Caco-2 (cell line): ENCODE data around the gene PPP6R2. TPM values are rescaled to one million over a fixed set of nuclear protein-coding genes. Genes with fewer than 3 reads are reported as not detected.

Experiments used
- BruUV-seq: library from RNA; stranded (reverse); fragments of 400-500 nt; replicated peaks from 2 replicates; lab custom pipeline; 2021; lab: Mats Ljungman, UMichigan
- CTCF ChIA-PET: fragments of 300-600 bp; sonication (Branson Sonifier 250); formaldehyde crosslinking; loops from one replicate; lab custom pipeline; 2022; ENCODE audit warnings: antibody characterized with exemption; lab: Charles Lee
- POLR2A ChIA-PET: fragments of 300-600 bp; sonication (Branson Sonifier 250); formaldehyde crosslinking; loops from one replicate; lab custom pipeline; 2022; ENCODE audit warnings: antibody characterized with exemption; lab: Charles Lee
- DNase-seq, 2 experiments: peaks; one replicate each; pipeline versions ENCODE4 v3.0.0 to v3.0.0-alpha.2; 2020 to 2022
- H3K27me3 ChIP-seq: replicated peaks from 2 replicates; pipeline ENCODE4 v1.6.0; 2011; ENCODE audit warnings: low read length; ENCODE audit not compliant: control insufficient read depth, insufficient read depth
- H3K36me3 ChIP-seq: 2 replicates; pipeline ENCODE4 v1.5.1; 2011; ENCODE audit warnings: low read length; ENCODE audit not compliant: control insufficient read depth, insufficient read depth
- H3K4me1 ChIP-seq: fragments of 250-450 bp; sonication (Bioruptor Pico); 2 replicates; pipeline ENCODE4 v1.5.1; 2020; ENCODE audit warnings: mild to moderate bottlenecking
- H3K4me3 ChIP-seq: 2 replicates; pipeline ENCODE4 v1.5.1; 2011; ENCODE audit warnings: low read depth, mild to moderate bottlenecking, control low read depth, low read length
- H3K9me3 ChIP-seq: fragments of 250-450 bp; sonication (Bioruptor Pico); 2 replicates; pipeline ENCODE4 v1.5.1; 2020; ENCODE audit warnings: mild to moderate bottlenecking, moderate library complexity
- H3K27ac Mint-ChIP-seq: one replicate; pipeline ENCODE4 v1.8.0; 2022; ENCODE audit warnings: mixed read lengths; ENCODE audit not compliant: unreplicated experiment
- H3K27me3 Mint-ChIP-seq: one replicate; pipeline ENCODE4 v1.8.0; 2022; ENCODE audit warnings: mixed read lengths; ENCODE audit not compliant: insufficient read depth, unreplicated experiment
- H3K36me3 Mint-ChIP-seq: one replicate; pipeline ENCODE4 v1.8.0; 2022; ENCODE audit warnings: mild to moderate bottlenecking, mixed read lengths; ENCODE audit not compliant: insufficient read depth, unreplicated experiment
- H3K4me1 Mint-ChIP-seq: one replicate; pipeline ENCODE4 v1.8.0; 2022; ENCODE audit warnings: low read depth, mixed read lengths; ENCODE audit not compliant: unreplicated experiment
- H3K4me3 Mint-ChIP-seq: one replicate; pipeline ENCODE4 v1.8.0; 2022; ENCODE audit warnings: mild to moderate bottlenecking, moderate library complexity, mixed read lengths; ENCODE audit not compliant: unreplicated experiment
- H3K9me3 Mint-ChIP-seq: one replicate; pipeline ENCODE4 v1.8.0; 2022; ENCODE audit warnings: mixed read lengths; ENCODE audit not compliant: unreplicated experiment
- CTCF ChIP-seq, 2 experiments: fragments of 200-600 bp in 1 of 2; IDR thresholded peaks; 1 replicate in 1 of 2; 2 replicates in 1 of 2; pipeline versions ENCODE4 v1.5.1 to v1.8.0; 2011 to 2022; ENCODE audit warnings: antibody characterized with exemption in 1 of 2, control low read depth in 1 of 2, inconsistent platforms in 1 of 2, low read depth in 1 of 2, low read length in 1 of 2, mild to moderate bottlenecking in 1 of 2, moderate library complexity in 1 of 2; ENCODE audit not compliant: insufficient read depth in 1 of 2, severe bottlenecking in 1 of 2, unreplicated experiment in 1 of 2
- intact Hi-C: fragments of 100-400 bp; cut with micrococcal nuclease; formaldehyde crosslinking; loops from one replicate; pipeline ENCODE4 v1.10.0; 2022; ENCODE audit not compliant: unreplicated experiment
- total RNA-seq: library from RNA; stranded (reverse); gene quantifications from 2 replicates; pipeline ENCODE4 v1.2.3, GENCODE V29; 2022

PPP6R2 gene
- total RNA-seq, 1 experiment from 2014 or later, result 60.7 TPM

GRCh38 chr22:50474710-50475651 is 131.9 kb downstream of the PPP6R2 start, which contains the start of gene SBF1:
SBF1 (minus strand) TSS chr22:50475035; CDS start chr22:50474840, 195 bp downstream.
- ChIA-PET POLR2A (interaction anchor here (0.5 kb wide), 1 partner anchor 46 kb away, joined by 6 read pairs; no protein-coding TSS in a partner anchor), CTCF (no interaction called here)
- Histone ChIP-seq H3K27me3 (no peaks in the 10 kb centered on the region), H3K4me1 (peaks cover 41% of the 10 kb centered on the region), H3K4me3 (peak within 1 kb of the TSS; percentile 71), H3K36me3 (peaks cover 6% of the 10 kb centered on the region; the same call in 1 of the 2 replicates), H3K9me3 (no peaks in the 10 kb centered on the region)
- H3K27ac Mint-ChIP-seq, result peak within 1 kb of the TSS; percentile 34
- peak within 1 kb of the TSS; percentile 77 for H3K4me3 Mint-ChIP-seq
- no peaks in the 10 kb centered on the region for H3K36me3 Mint-ChIP-seq
- no peak for TF ChIP-seq CTCF (IDR thresholded peaks at IDR 0.05; ENCODE audit: insufficient read depth in 1 of 2, low read depth in 1 of 2, low read length in 1 of 2, severe bottlenecking in 1 of 2, unreplicated experiment in 1 of 2)
- H3K9me3 Mint-ChIP-seq, result no peaks in the 10 kb centered on the region
- peaks cover 24% of the 10 kb centered on the region for H3K4me1 Mint-ChIP-seq
- intact Hi-C loops, result no loop called here
- DNase-seq, result peak; percentile 91 to 95
- TSS peak; percentile 97 for BruUV-seq
- H3K27me3 Mint-ChIP-seq, result no peaks in the 10 kb centered on the region

- Mint-ChIP-seq H3K27me3 (no peaks in the 10 kb centered on the region), H3K36me3 (no peaks in the 10 kb centered on the region)
- CTCF ChIA-PET, result no interaction called here
Measured at GRCh38 chr22:50475652-50476002, 132.5 kb downstream of the PPP6R2 start.

More at GRCh38 chr22:50475652-50476002, 132.5 kb downstream of the PPP6R2 start:
- no peak for DNase-seq
- Histone ChIP-seq H3K27me3 (no peaks in the 10 kb centered on the region), H3K4me1 (peaks cover 34% of the 10 kb centered on the region), H3K4me3 (peak overlapping the region; percentile 71), H3K36me3 (peaks cover 6% of the 10 kb centered on the region; the same call in 1 of the 2 replicates), H3K9me3 (no peaks in the 10 kb centered on the region)
- H3K9me3 Mint-ChIP-seq, result no peaks in the 10 kb centered on the region
- H3K4me1 Mint-ChIP-seq, result peaks cover 24% of the 10 kb centered on the region
- peak overlapping the region; percentile 77 for H3K4me3 Mint-ChIP-seq
- no peak overlapping the region for H3K27ac Mint-ChIP-seq
- POLR2A ChIA-PET, result interaction anchor here (0.5 kb wide), 1 partner anchor 47 kb away, joined by 6 read pairs; no protein-coding TSS in a partner anchor
- intact Hi-C loops, result no loop called here
- BruUV-seq, result no TSS peak
- no peak for TF ChIP-seq CTCF (IDR thresholded peaks at IDR 0.05; ENCODE audit: insufficient read depth in 1 of 2, low read depth in 1 of 2, low read length in 1 of 2, severe bottlenecking in 1 of 2, unreplicated experiment in 1 of 2)
